Liver (tissue), 3 donors: Measurements from ENCODE around the gene ST6GALNAC3.

Source experiments
- CTCF ChIP-seq: fragments of 150-350 bp; IDR thresholded peaks from 2 replicates; pipeline ENCODE4 v1.5.1; 2017; ENCODE audit warnings: improper control_type of control experiment, low read depth, low read length; ENCODE audit not compliant: missing input control
- FOXA2 ChIP-seq: IDR thresholded peaks from 2 replicates; pipeline ENCODE4 v1.6.1; 2016; ENCODE audit warnings: antibody characterized with exemption
- NR2F2 ChIP-seq: IDR thresholded peaks from 2 replicates; pipeline ENCODE4 v1.6.1; 2016; ENCODE audit warnings: antibody characterized with exemption
- RXRA ChIP-seq, 2 donors: IDR thresholded peaks; 2 replicates each; pipeline ENCODE4 v1.6.1; 2017 to 2018; ENCODE audit warnings: antibody characterized with exemption in 2 of 2, mild to moderate bottlenecking in 1 of 2
- donor health status: healthy.
- donor health status: healthy.

- no peak for TF ChIP-seq RXRA (IDR thresholded peaks at IDR 0.05)
- TF ChIP-seq CTCF, result no peak
- no peak for TF ChIP-seq FOXA2
- no peak for TF ChIP-seq NR2F2
Measured at GRCh38 chr1:76189310-76189709, 114.8 kb downstream of the ST6GALNAC3 start.
